CD4-positive, alpha-beta T cell treated with Interferon alpha-2 for 1 hour (primary cell): Measurements from ENCODE around the gene DVL3.

Experiments used
- DNase-seq, 2 donors: peaks; one replicate each; pipeline ENCODE4 v3.0.0-alpha.2; 2020 to 2022

The DVL3 gene

DNA sequence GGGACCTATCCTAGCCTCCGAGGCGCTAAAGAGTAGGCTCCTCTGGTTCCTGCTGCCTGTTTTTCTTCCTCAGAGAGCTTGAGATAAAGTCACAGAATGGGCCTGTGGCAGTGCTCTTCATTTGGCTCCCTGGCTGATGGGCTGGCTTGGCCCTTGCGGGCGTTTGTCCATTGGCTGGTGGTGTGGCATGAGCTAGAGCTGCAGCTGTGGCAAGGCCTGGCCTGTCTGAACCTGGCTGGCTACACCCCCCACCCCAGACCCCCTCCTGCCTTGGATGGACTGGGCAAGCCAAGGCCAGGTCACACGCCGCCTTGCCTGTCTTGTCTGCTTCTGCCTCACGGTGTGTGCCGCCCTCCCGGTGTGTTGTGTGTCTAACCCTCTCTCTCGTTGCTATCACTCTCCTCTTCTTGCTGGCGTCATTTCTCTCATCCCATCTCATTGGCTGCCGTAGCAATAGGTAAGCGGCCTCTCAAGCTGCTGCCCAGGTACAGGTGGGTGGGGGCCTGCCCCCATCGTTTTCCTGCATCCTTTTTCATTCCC is 22.7 kb downstream of the DVL3 start:
- DNase-seq: no peak

DNA sequence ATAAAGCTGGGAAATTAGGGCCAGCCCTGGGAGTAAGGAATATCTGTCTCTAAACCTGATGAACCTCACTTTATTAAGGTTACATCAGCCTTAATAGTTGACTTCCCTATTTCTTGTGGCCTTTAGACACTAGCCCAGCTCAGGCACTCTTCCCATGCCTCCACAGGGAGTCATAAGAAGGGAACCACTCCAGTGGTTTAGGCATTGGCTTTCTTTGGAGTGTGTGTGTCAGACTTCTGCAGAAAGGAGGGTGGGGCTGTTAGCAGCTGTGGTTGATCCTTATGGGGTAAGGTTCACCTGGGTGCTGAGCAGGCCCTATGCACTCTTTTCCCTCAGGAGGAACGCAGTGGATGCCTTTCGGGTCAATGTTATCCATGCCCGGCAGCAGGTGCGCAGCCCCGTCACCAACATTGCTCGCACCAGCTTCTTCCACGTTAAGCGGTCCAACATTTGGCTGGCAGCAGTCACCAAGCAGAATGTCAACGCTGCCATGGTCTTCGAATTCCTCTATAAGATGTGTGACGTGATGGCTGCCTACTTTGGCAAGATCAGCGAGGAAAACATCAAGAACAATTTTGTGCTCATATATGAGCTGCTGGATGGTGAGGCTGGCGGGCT is 23.5 kb downstream of the DVL3 start:
- no peak for DNase-seq

- DNase-seq: no peak
Observed at GRCh38 chr3:184180165-184180564, 25.0 kb downstream of the DVL3 start.

DNA sequence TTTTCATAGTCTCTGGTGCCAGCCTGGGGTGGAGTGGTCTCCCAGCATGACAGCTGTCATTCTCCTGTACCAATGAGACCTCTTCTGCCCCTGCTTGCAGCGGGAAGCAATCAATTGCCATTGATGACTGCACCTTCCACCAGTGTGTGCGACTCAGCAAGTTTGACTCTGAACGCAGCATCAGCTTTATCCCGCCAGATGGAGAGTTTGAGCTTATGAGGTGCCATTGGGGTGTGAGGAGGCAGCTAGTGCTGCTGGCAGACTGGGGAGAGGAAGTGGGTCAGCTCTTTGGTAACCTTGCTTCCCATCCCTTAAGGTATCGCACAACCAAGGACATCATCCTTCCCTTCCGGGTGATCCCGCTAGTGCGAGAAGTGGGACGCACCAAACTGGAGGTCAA is 26.4 kb downstream of the DVL3 start:
- DNase-seq: no peak

DNA sequence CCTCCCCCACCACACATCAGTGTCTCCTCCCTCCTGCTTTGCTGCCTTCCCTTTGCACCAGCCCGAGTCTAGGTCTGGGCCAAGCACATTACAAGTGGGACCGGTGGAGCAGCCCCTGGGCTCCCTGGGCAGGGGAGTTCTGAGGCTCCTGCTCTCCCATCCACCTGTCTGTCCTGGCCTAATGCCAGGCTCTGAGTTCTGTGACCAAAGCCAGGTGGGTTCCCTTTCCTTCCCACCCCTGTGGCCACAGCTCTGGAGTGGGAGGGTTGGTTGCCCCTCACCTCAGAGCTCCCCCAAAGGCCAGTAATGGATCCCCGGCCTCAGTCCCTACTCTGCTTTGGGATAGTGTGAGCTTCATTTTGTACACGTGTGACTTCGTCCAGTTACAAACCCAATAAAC is 28.5 kb downstream of the DVL3 start:
- no peak for DNase-seq

DNA sequence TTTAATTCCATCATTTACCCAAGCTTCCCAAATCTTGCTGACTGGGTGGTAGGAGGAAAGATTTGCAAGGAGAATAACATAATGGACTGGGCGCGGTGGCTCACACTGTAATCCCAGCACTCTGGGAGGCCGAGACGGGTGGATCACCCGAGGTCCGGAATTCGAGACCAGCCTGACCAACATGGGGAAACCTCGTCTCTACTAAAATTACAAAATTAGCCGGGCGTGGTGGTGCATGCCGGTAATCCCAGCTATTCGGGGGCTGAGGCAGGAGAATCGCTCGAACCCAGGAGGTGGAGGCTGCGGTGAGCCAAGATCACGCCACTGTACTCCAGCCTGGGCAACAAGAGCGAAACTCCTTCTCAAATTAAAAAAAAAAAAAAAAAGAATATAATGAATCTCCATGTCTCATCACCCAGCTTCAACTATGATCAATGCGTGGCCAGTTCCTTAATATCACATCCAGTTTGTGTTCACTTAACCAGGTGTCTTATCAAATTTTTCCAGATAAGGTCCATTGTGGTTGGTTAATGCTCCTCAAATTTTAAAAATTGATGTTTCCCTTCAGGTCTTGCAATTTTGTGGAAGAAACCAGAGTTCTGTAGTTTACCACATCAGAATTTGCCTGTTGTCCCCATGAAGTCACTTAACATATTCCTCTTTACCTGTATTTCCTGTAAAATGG is 29.5 kb downstream of the DVL3 start:
- no peak for DNase-seq

DNA sequence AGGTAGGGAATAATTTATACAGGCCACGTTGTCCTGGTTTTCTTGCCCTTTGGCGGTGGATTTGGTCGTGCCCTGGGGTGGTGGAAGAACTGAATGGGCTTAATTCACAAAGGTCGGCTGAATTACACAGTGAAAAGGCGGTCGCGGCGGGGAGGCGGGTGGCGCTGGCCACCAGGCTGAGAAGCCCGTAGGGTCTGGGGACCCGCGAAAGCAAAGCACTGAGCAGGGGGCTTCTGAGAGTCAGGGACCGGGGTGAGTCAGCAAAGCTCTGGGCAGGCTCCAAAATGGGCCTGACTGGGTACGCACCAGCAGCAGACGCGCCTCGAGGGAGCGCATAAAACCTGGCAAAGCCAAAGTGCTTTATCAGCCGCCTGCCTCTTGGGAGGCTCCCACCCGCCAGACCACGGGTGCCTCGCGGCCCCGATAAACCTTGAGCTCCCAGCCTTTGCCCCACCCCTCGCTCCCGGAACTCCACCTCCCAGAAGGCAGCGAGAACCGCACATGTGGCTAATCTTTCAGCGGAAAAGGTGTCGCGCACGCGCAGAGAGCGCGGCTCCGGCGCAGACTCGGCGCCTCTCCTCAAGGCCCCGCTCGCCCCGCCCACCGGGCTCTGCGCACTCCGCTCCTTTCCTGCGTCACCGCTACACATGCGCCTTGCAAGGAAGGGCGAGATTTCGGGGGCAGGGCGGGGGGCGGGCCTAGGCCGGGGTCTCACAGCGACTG is 30.4 kb downstream of the DVL3 start:
- peak; percentile 99 to 100 for DNase-seq

GRCh38 chr3:184186184-184186901 is 31.2 kb downstream of the DVL3 start, which contains the start of gene ABCF3:
TSS of gene ABCF3 (plus strand) at chr3:184186199. CDS start at chr3:184186208, 9 bp downstream.
- DNase-seq: no peak

- no peak for DNase-seq
Observed at GRCh38 chr3:184186902-184187207, 31.7 kb downstream of the DVL3 start.

- no peak for DNase-seq
Observed at GRCh38 chr3:184188080-184188479, 32.9 kb downstream of the DVL3 start.

- DNase-seq: no peak
Observed at GRCh38 chr3:184189421-184189820, 34.2 kb downstream of the DVL3 start.

- no peak for DNase-seq
Observed at GRCh38 chr3:184192889-184193288, 37.7 kb downstream of the DVL3 start.

DNA sequence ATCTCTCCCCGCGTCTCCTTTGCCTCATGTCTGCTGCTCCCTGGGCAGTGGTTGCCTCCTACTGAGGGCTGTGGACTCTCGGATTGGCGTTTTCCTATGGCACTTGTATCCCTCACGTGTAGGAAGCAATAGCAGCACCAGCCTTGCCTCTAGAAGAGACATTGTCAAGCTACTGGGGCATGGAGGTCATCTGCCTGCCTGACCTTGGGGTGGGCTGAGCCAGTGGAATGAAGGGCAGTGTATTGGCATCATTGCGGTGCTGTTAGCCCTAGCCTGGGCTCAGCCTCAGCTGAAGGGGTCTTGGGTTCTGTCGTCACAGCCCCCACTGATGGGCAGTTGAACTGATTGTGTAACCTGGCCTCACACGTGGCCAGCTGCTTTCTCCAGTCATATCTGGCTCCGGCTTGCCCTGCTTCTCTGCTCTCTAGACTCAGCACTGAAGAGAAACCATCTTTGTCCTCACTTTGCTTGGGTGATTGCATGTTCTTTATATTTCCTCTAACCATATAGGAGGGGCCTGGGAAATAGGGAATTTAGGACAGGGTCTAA is 38.9 kb downstream of the DVL3 start:
- no peak for DNase-seq

DNA sequence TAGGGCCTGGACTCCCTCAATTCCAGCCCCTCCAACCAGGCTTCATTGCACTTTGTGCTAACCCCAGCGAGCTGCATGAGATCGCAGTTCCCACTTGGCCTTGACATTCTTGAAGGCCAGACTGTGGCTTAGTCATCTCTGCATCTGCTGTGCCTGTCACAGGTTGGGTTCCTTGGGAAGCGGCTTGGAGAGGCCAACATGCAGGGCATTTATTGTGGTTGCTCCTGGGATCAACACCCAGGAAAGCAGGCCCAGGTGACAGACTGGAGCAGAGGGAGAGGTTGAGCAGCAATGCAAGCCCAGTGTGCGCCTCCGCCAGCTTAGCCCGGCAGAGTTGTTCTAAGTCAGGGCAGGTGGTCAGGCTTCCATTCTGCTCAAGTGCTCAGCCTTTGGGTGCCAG is 41.4 kb downstream of the DVL3 start:
- DNase-seq: no peak

- DNase-seq: no peak
Observed at GRCh38 chr3:184198509-184198908, 43.3 kb downstream of the DVL3 start.

- no peak for DNase-seq
Observed at GRCh38 chr3:184200825-184201224, 45.6 kb downstream of the DVL3 start.

DNA sequence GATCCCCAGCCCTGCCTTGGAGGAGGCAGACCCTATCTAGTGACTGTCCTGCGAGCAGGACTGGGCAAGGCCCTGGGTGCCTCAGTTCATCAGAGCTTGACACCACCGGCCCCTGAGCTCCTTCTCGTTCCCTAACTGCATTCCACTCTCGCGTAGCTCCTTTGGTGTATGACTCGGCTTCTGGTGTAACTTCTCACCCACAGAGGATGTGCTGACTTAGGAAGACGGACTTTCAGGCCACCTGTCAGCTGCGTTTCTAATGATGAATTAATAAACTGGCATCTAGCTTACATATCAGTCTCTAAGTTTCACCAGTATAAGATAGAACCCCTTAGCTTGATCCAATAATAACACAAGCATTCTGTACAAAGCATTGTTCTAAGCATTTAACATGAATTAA is 48.3 kb downstream of the DVL3 start:
- no peak for DNase-seq

GRCh38 chr3:184209146-184209923 is 54.2 kb downstream of the DVL3 start:
- no peak for DNase-seq

- no peak for DNase-seq
Observed at GRCh38 chr3:184211297-184211696, 56.1 kb downstream of the DVL3 start.

DNA sequence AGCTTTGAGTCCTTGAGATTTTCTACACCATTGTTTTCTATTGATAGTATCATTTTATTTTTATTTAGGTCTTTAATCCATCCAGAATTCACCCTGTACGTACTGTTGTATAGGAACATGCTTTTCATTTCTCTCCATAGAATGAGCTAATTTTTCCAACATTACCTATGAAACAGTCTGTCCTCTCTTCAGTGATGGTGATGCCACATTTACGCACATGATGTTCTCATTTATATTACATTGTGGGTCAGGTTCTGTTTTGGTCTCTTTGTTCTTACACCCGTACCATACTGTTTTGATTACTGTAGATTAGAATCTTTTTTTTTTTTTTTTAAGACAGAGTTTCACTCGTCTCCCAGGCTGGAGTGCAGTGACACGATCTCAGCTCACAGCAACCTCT is 56.5 kb downstream of the DVL3 start:
- DNase-seq: no peak

DNA sequence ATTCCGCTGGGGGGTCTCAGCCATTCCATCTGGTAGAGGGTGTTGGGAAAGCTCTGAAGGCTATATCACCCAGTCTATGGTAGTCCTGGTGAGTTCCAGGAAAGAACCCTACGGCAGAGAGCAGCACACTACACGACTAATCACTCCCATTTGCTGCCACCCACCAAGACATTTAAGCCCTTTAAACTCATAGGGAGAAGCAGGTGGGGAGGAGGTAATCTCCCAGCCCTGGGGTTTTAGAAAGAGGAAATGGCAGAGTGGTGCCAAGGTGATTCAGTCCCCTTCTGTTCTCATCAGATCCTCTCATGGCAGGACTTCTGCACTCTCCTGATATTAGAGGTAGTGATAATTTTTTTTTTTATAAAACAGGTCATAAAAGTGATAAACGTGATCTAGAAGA is 63.6 kb downstream of the DVL3 start:
- DNase-seq: no peak

- no peak for DNase-seq
Observed at GRCh38 chr3:184222521-184222920, 67.3 kb downstream of the DVL3 start.
